ENCODE measurements around the gene USP50.

Gene USP50

GRCh38 chr15:50484781-50485180 lies 61.7 kb downstream of the USP50 start:
- TF ChIP-seq, protein P1, sequence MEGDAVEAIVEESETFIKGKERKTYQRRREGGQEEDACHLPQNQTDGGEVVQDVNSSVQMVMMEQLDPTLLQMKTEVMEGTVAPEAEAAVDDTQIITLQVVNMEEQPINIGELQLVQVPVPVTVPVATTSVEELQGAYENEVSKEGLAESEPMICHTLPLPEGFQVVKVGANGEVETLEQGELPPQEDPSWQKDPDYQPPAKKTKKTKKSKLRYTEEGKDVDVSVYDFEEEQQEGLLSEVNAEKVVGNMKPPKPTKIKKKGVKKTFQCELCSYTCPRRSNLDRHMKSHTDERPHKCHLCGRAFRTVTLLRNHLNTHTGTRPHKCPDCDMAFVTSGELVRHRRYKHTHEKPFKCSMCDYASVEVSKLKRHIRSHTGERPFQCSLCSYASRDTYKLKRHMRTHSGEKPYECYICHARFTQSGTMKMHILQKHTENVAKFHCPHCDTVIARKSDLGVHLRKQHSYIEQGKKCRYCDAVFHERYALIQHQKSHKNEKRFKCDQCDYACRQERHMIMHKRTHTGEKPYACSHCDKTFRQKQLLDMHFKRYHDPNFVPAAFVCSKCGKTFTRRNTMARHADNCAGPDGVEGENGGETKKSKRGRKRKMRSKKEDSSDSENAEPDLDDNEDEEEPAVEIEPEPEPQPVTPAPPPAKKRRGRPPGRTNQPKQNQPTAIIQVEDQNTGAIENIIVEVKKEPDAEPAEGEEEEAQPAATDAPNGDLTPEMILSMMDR (IDR thresholded peaks at IDR 0.05; ENCODE audit: extremely low read depth, missing control alignments) = no peak
- DNase-seq (ENCODE audit: low spot score) = no peak

- no peak for DNase-seq (ENCODE audit: low spot score)
- TF ChIP-seq, protein P1 (IDR thresholded peaks at IDR 0.05; ENCODE audit: extremely low read depth, missing control alignments) = no peak
Measured at GRCh38 chr15:50476143-50476542, 70.3 kb downstream of the USP50 start.

DNA sequence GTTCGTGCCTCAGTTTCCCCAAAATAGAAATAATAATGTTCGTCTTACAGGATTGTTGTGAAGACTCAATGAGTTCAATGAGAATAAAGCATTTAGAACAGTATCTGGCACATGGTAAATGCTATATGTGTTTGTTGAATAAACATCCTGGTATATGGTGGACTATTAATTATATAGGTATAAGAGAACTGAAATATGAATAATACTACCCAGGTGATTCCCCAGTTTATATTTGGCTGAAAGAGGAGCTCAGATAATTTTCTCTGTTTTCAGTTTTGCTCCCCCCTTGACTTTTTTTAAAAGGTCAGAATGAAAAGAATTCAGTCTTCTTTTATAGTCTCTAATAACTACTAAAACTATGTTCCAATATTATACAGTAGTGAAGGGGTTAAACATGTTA lies 75.4 kb downstream of the USP50 start:
- no peak for DNase-seq (ENCODE audit: low spot score)

DNA sequence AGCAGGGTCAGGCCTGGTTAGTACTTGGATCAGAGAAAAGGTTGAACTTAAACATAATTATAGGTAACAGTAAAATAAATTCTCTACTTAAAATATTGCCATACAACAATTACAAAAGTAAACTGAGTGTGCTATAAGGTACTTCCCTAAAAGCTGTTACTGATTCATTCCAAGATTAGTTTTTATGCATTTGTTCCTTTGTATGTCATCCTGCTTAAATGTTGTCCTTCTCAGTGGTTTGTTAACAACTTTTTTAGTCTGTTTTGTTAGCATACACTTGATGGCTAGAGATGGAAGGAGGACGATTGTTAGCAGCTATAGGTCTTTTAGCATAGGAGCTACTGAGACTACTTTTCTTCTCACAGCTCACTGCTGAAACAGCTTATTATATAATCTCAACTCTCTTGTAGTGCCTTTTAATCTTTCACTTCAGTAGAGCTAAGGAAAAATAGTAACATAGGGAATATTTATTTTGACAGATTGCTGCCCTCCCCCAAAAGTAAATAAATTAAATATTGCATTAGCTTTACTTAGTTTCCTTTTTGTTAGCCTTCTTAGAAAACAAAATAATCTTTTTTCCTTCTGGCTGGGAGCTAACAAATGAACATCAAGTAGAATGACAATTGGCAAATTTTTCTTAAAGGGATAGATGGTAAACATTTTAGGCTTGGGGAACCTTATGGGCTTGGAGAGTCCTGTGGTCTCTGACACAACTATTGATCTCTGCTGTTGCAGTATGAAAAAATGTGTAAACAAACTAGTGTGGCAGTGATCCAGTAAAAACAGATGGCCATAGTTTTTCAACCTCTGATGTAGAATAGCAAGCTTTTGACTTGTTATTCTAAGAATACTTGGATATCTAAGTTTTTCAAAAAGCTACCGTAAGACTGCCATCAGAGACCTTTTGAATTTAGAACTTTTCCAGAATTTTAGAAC lies 82.8 kb downstream of the USP50 start:
- TF ChIP-seq, protein P1 (IDR thresholded peaks at IDR 0.05; ENCODE audit: extremely low read depth, missing control alignments) = no peak
- DNase-seq (ENCODE audit: low spot score) = no peak

More for the DNA sequence above, 75.4 kb downstream of the USP50 start:
- TF ChIP-seq, protein P1 (IDR thresholded peaks at IDR 0.05; ENCODE audit: extremely low read depth, missing control alignments) = no peak

DNA sequence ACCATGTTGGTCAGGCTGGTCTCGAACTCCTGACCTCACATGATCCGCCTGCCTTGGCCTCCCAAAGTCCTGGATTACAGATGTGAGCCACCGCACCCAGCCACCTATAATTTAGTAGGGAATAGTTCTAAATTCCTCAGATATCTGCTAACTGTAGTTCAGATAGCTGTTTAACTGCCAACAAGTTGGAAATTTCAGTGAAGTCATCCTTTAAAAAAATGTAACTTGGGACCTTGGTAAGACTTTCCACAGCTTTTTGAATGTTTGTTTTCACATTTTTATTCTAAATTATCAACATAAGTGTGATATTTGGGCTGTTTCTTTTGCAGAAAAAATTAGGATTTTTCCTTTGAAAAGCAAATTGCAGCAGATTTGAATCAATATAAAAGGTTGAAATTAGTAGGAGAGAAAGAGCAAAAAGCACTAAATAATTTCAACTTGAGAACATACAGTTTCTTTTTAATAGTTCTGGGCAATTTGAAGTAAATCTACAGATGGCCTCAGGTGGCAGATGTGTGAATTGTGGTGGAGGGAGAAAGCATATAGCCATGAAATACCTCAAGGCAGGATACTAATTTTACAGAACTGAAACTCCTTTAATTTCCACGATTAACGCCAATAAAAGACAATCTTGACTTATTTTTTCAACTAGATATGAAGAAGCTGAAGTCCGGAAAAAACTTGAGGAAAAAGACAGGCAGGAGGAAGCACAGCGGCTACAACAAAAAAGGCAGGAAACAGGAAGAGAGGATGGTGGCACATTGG lies 87.9 kb downstream of the USP50 start:
- TF ChIP-seq, protein P1 (IDR thresholded peaks at IDR 0.05; ENCODE audit: extremely low read depth, missing control alignments) = no peak
- no peak for DNase-seq (ENCODE audit: low spot score)

- TF ChIP-seq, protein P1 (IDR thresholded peaks at IDR 0.05; ENCODE audit: extremely low read depth, missing control alignments) = no peak
Measured at GRCh38 chr15:50452927-50453326, 93.5 kb downstream of the USP50 start.

More at GRCh38 chr15:50452927-50453326, 93.5 kb downstream of the USP50 start:
- no peak for DNase-seq (ENCODE audit: low spot score)
